Sigmoid colon (tissue), 4 donors: ENCODE results near the gene KIN.

Source experiments
- POLR2A ChIP-seq, 2 donors: fragments of 450-650 bp; IDR thresholded peaks; one replicate each; pipeline ENCODE4 v1.6.1; 2016; ENCODE audit warnings: antibody characterized with exemption in 2 of 2, mild to moderate bottlenecking in 2 of 2, moderate library complexity in 2 of 2
- POLR2AphosphoS5 ChIP-seq, 4 donors: sonication (generic); formaldehyde crosslinking; IDR thresholded peaks; one replicate each; pipeline ENCODE4 v1.6.1; 2017; ENCODE audit warnings: antibody characterized with exemption in 4 of 4
- TF ChIP-seq, protein P1 (sequence below), 4 experiments: fragments of 450-650 bp in 3 of 4; fragments of 200-600 bp in 1 of 4; IDR thresholded peaks; one replicate each; pipeline ENCODE4 v1.5.1; 2016 to 2019; ENCODE audit warnings: antibody characterized with exemption in 4 of 4, mild to moderate bottlenecking in 3 of 4, moderate library complexity in 2 of 4

DNA sequence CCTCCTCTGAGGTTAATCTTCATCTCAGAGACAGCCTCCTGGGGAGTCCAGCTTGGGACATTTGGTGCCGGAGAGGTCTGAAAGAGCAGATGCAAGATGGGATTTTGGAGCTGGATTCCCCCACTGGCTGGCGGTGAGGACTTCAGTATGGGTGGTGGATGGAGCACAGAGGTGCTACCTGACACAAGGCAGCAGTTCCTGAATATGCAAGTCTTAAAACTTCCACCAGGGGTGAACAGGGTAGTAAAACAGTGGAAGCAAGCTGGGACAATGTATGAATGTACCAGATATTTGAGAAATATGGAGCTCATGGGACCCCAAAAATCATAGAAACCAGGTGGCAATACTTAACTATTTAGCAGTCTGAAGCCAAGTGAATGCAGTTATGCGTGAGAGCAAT lies 25.7 kb upstream of the KIN start:
- TF ChIP-seq, protein P1, sequence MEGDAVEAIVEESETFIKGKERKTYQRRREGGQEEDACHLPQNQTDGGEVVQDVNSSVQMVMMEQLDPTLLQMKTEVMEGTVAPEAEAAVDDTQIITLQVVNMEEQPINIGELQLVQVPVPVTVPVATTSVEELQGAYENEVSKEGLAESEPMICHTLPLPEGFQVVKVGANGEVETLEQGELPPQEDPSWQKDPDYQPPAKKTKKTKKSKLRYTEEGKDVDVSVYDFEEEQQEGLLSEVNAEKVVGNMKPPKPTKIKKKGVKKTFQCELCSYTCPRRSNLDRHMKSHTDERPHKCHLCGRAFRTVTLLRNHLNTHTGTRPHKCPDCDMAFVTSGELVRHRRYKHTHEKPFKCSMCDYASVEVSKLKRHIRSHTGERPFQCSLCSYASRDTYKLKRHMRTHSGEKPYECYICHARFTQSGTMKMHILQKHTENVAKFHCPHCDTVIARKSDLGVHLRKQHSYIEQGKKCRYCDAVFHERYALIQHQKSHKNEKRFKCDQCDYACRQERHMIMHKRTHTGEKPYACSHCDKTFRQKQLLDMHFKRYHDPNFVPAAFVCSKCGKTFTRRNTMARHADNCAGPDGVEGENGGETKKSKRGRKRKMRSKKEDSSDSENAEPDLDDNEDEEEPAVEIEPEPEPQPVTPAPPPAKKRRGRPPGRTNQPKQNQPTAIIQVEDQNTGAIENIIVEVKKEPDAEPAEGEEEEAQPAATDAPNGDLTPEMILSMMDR (IDR thresholded peaks at IDR 0.05): no peak
- TF ChIP-seq POLR2A (IDR thresholded peaks at IDR 0.05) (no peak), POLR2AphosphoS5 (IDR thresholded peaks at IDR 0.05) (no peak)
